Pancreas (tissue), 10 donors: ENCODE results near the gene FHIT. TPM values are rescaled to one million over a fixed set of nuclear protein-coding genes. Genes with fewer than 3 reads are reported as not detected.
A peak's percentile ranks its signal among the peaks of the same experiment; 100 is the strongest.

Source experiments
- ATAC-seq, 4 donors: fragments of 200-7000 bp; cut with Tn5 transposase; one replicate each; pipeline versions ENCODE4 v1.8.0 to v1.9.1; 2020; ENCODE audit warnings: mild to moderate bottlenecking in 4 of 4, moderate library complexity in 4 of 4
- DNase-seq, 6 donors: peaks; one replicate each; pipeline ENCODE4 v3.0.0-alpha.2; 2020
- FAIRE-seq: peaks from 2 replicates; lab custom pipeline; 2012; peaks lifted over from hg19 to GRCh38; lab: Jason Lieb, UNC
- H3K27ac ChIP-seq, 4 donors: fragments of 200-600 bp; sonication (generic); 1 replicate in 3 of 4; 2 replicates in 1 of 4; pipeline versions ENCODE4 v1.5.0 to v1.8.0; 2020
- H3K27me3 ChIP-seq, 4 donors: fragments of 200-600 bp; one replicate each; pipeline ENCODE4 v1.8.0; 2021
- H3K36me3 ChIP-seq, 3 donors: fragments of 200-600 bp; sonication (generic) in 1 of 3; one replicate each; pipeline versions ENCODE4 v1.5.0 to v1.8.0; 2020 to 2021
- H3K4me1 ChIP-seq, 3 donors: fragments of 200-600 bp; one replicate each; pipeline ENCODE4 v1.8.0; 2021
- H3K4me3 ChIP-seq, 4 donors: fragments of 200-600 bp; sonication (generic) in 2 of 4; one replicate each; pipeline versions ENCODE4 v1.5.0 to v1.8.0; 2020 to 2021
- H3K9me3 ChIP-seq, 4 donors: fragments of 200-600 bp; one replicate each; pipeline ENCODE4 v1.8.0; 2021
- CTCF ChIP-seq, 4 donors: fragments of 200-600 bp; sonication (generic) in 3 of 4; IDR thresholded peaks; one replicate each; pipeline versions ENCODE4 v1.5.0 to v1.8.0; 2021; ENCODE audit warnings: antibody characterized with exemption in 4 of 4
- WGBS, 2 donors: extraction: QIAGEN DNeasy Blood & Tissue Kit; methylation state at CpG; one replicate each; pipeline ENCODE4 v1.1.7; 2013; 5-methylcytosine and 5-hydroxymethylcytosine counted together
- intact Hi-C, 3 donors: fragments of 100-400 bp; cut with DNase I; formaldehyde crosslinking; loops; one replicate each; pipeline versions ENCODE4 v1.11.1 to v1.14.2; 2022
- polyA plus RNA-seq, 2 donors: library from polyadenylated mRNA; stranded (reverse); fragments of 200-250 nt; gene quantifications; one replicate each; pipeline ENCODE4 v1.2.3, GENCODE V29; 2013
- total RNA-seq, 6 donors: library from RNA; stranded (reverse); fragmentation: NEBNext Ultra II Directional in 4 of 6; extraction: Animal tissue kit (Norgen Biotek cat#: 25700) in 4 of 6; gene quantifications; one replicate each; pipeline versions ENCODE4 v1.2.1 to v1.2.4, GENCODE V29; 2021 to 2023
- donor health status: healthy with polysubstance abuse.
- donor health status: DM: no; HTN: no; CAD: no; lungs with moderate emphysema.
- donor health status: DM: no; HTN: no; CAD: no.
- donor health status: control.
- donor health status: control.
- donor health status: Bipolar disorder and iron deficiency.
- donor health status: DM: yes; HTN: yes; CAD: no.
- donor health status: DM: no; HTN: no; CAD: no.
- donor health status: DM: no; HTN: no; CAD: no.
- donor health status: DM: yes; HTN: yes; CAD: no.

FHIT gene
- total and polyA plus RNA-seq, 8 donors: 4.8 to 15.7 (median 8.0) TPM

GRCh38 chr3:60600848-60601247 lies 650.4 kb downstream of the FHIT start:
- Histone ChIP-seq H3K4me1 (no peaks in the 10 kb centered on the region), H3K27ac (no peak overlapping the region), H3K9me3 (no peaks in the 10 kb centered on the region), H3K27me3 (no peaks in the 10 kb centered on the region), H3K4me3 (no peak overlapping the region), H3K36me3 (no peaks in the 10 kb centered on the region)
- intact Hi-C loops: no loop called here
- no peak for FAIRE-seq
- TF ChIP-seq CTCF (IDR thresholded peaks at IDR 0.05): no peak
- no peak for ATAC-seq
- DNase-seq: no peak
- 57 to 77% methylated on average over 4 of the region's 4 CpGs for WGBS, 2 donors

GRCh38 chr3:60599586-60599985 lies 651.7 kb downstream of the FHIT start:
- Histone ChIP-seq H3K36me3 (no peaks in the 10 kb centered on the region), H3K4me1 (no peaks in the 10 kb centered on the region), H3K9me3 (no peaks in the 10 kb centered on the region), H3K4me3 (no peak overlapping the region), H3K27me3 (no peaks in the 10 kb centered on the region), H3K27ac (no peak overlapping the region)
- no peak for DNase-seq
- no peak for TF ChIP-seq CTCF (IDR thresholded peaks at IDR 0.05)
- intact Hi-C loops: no loop called here
- no peak for ATAC-seq
- FAIRE-seq: no peak
- WGBS, 2 donors: 78 to 92% methylated on average over 1 of the region's 1 CpG

GRCh38 chr3:60598671-60599070 lies 652.6 kb downstream of the FHIT start:
- WGBS, 2 donors: 44 to 53% methylated on average over 2 of the region's 2 CpGs
- Histone ChIP-seq H3K4me1 (no peaks in the 10 kb centered on the region), H3K36me3 (no peaks in the 10 kb centered on the region), H3K9me3 (no peaks in the 10 kb centered on the region), H3K27me3 (no peaks in the 10 kb centered on the region), H3K4me3 (no peak overlapping the region), H3K27ac (no peak overlapping the region)
- intact Hi-C loops: no loop called here
- no peak for FAIRE-seq
- DNase-seq: no peak
- ATAC-seq: peak in 1 of 4 donors; percentile 54
- TF ChIP-seq CTCF (IDR thresholded peaks at IDR 0.05): no peak

- peak in 5 of 6 donors; percentile 16 to 61 (median 44) for DNase-seq
- no peak for TF ChIP-seq CTCF (IDR thresholded peaks at IDR 0.05)
- no peak for FAIRE-seq
- WGBS, 2 donors: 28 to 31% methylated on average over 6 of the region's 6 CpGs
- intact Hi-C loops: no loop called here
- Histone ChIP-seq H3K4me1 (no peaks in the 10 kb centered on the region), H3K9me3 (no peaks in the 10 kb centered on the region), H3K36me3 (no peaks in the 10 kb centered on the region), H3K4me3 (no peak overlapping the region), H3K27me3 (no peaks in the 10 kb centered on the region), H3K27ac (no peak overlapping the region)
- ATAC-seq: peak; percentile 48 to 69 (median 56)
Measured at GRCh38 chr3:60594025-60594424, 657.2 kb downstream of the FHIT start.

- H3K9me3 ChIP-seq: no peaks in the 10 kb centered on the region
- DNase-seq (no peak), FAIRE-seq (no peak), ATAC-seq (no peak)
- no peak for TF ChIP-seq CTCF (IDR thresholded peaks at IDR 0.05)
- H3K36me3 ChIP-seq: no peaks in the 10 kb centered on the region
- no peak overlapping the region for H3K27ac ChIP-seq
- intact Hi-C loops: no loop called here
- H3K4me1 ChIP-seq: no peaks in the 10 kb centered on the region
- WGBS, 2 donors: 85 to 88% methylated on average over 2 of the region's 2 CpGs
- H3K4me3 ChIP-seq: no peak overlapping the region
- H3K27me3 ChIP-seq: no peaks in the 10 kb centered on the region
Measured at GRCh38 chr3:60591267-60591666, 660.0 kb downstream of the FHIT start.
